Limb (tissue), 2 donors: ENCODE results near the gene PTGES.
A peak's percentile ranks its signal among the peaks of the same experiment; 100 is the strongest.

Experiments
- DNase-seq, 2 donors: peaks; one replicate each; pipeline ENCODE4 v3.0.0-alpha.2; 2016; ENCODE audit errors: extremely low spot score in 2 of 2

PTGES gene

GRCh38 chr9:129746092-129746777, 6.6 kb downstream of the PTGES start:
- DNase-seq = no peak

GRCh38 chr9:129745200-129745599, 7.6 kb downstream of the PTGES start:
- no peak for DNase-seq

GRCh38 chr9:129740666-129741464, 12.0 kb downstream of the PTGES start:
- DNase-seq = no peak

- no peak for DNase-seq
Observed at GRCh38 chr9:129740174-129740573, 12.7 kb downstream of the PTGES start.

GRCh38 chr9:129739432-129739831, 13.4 kb downstream of the PTGES start:
- no peak for DNase-seq

GRCh38 chr9:129737479-129738274, 15.2 kb downstream of the PTGES start:
- peak; percentile 80 to 90 for DNase-seq

GRCh38 chr9:129736334-129736733, 16.5 kb downstream of the PTGES start:
- no peak for DNase-seq

GRCh38 chr9:129735546-129735945, 17.3 kb downstream of the PTGES start:
- no peak for DNase-seq

- no peak for DNase-seq
Observed at GRCh38 chr9:129733632-129733953, 19.2 kb downstream of the PTGES start.

GRCh38 chr9:129732946-129733631, 19.8 kb downstream of the PTGES start:
- DNase-seq = no peak

- no peak for DNase-seq
Observed at GRCh38 chr9:129732100-129732499, 20.7 kb downstream of the PTGES start.

- no peak for DNase-seq
Observed at GRCh38 chr9:129731477-129732085, 21.3 kb downstream of the PTGES start.

- no peak for DNase-seq
Observed at GRCh38 chr9:129728744-129729143, 24.1 kb downstream of the PTGES start.

GRCh38 chr9:129726322-129727160, 26.3 kb downstream of the PTGES start:
- DNase-seq = peak in 1 of 2 donors; percentile 75

GRCh38 chr9:129725795-129726251, 27.0 kb downstream of the PTGES start:
- DNase-seq = peak in 1 of 2 donors; percentile 50

GRCh38 chr9:129724456-129725190, 28.2 kb downstream of the PTGES start:
- DNase-seq = no peak

GRCh38 chr9:129722913-129723312, 29.9 kb downstream of the PTGES start:
- no peak for DNase-seq

- DNase-seq = no peak
Observed at GRCh38 chr9:129720865-129721545, 31.8 kb downstream of the PTGES start.
